Measurements from ENCODE around the gene HPCA.

The HPCA gene

DNA sequence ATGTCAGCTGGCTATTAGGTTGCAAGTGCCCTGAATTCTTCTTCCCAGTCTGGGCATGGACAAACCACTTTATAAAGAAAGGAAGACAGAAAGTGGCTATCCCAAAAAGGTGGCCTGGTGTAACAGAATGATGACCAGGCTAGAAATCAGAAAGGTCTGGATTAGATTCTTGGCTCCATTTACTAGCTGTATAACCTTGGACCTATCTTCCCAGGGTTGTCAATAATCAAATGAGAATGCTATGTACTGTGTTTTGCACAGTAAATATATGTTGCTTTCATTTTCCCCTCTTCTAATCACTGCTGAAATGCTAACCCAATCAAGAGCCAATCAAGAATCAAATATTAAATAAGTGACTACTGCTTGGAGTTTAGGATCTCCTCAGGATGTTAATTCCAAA lies 57.9 kb downstream of the HPCA start:
- H3K4me3 ChIP-seq (ENCODE audit: control insufficient read depth, low read depth, low read length) = no peak overlapping the region
- TF ChIP-seq, protein P1, sequence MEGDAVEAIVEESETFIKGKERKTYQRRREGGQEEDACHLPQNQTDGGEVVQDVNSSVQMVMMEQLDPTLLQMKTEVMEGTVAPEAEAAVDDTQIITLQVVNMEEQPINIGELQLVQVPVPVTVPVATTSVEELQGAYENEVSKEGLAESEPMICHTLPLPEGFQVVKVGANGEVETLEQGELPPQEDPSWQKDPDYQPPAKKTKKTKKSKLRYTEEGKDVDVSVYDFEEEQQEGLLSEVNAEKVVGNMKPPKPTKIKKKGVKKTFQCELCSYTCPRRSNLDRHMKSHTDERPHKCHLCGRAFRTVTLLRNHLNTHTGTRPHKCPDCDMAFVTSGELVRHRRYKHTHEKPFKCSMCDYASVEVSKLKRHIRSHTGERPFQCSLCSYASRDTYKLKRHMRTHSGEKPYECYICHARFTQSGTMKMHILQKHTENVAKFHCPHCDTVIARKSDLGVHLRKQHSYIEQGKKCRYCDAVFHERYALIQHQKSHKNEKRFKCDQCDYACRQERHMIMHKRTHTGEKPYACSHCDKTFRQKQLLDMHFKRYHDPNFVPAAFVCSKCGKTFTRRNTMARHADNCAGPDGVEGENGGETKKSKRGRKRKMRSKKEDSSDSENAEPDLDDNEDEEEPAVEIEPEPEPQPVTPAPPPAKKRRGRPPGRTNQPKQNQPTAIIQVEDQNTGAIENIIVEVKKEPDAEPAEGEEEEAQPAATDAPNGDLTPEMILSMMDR (conservative IDR thresholded peaks at IDR 0.05; ENCODE audit: control insufficient read depth, insufficient read depth, low read depth, low read length) = no peak
- no peak for DNase-seq (ENCODE audit: low read depth)

Data from fibroblast of mammary gland (primary cell).